A549 (cell line): ENCODE results near the gene CMTM4.

ENCODE experiments used
- FOSL2 ChIP-seq, 2 experiments: fragments of 450-650 bp in 1 of 2; fragments of >200 bp in 1 of 2; sonication (Bioruptor Twin) in 1 of 2; formaldehyde crosslinking; IDR thresholded peaks; 2 replicates each; pipeline versions ENCODE4 v1.5.0 to v1.6.1; 2016 to 2020; ENCODE audit warnings: mild to moderate bottlenecking in 1 of 2, moderate library complexity in 1 of 2
- HOXA7 ChIP-seq: fragments of 250-450 bp; sonication (Bioruptor Pico); IDR thresholded peaks from 2 replicates; pipeline ENCODE4 v1.5.0; 2020; ENCODE audit warnings: mild to moderate bottlenecking, moderate library complexity
- JUN ChIP-seq, 2 experiments: fragments of >200 bp; sonication (Bioruptor Twin); formaldehyde crosslinking; IDR thresholded peaks; 2 replicates in 1 of 2; 3 replicates in 1 of 2; pipeline ENCODE4 v1.6.1; 2016 to 2017
- PBX3 ChIP-seq: IDR thresholded peaks from 2 replicates; pipeline ENCODE4 v1.6.1; 2012
- RFX5 ChIP-seq: fragments of 450-650 bp; IDR thresholded peaks from 2 replicates; pipeline ENCODE4 v1.7.1; 2014; ENCODE audit warnings: antibody characterized with exemption, mild to moderate bottlenecking, moderate library complexity
- TF ChIP-seq, protein P1 (sequence below): fragments of 250-450 bp; sonication (Bioruptor Pico); IDR thresholded peaks from 2 replicates; pipeline ENCODE4 v1.5.0; 2021; ENCODE audit warnings: mild to moderate bottlenecking, moderate library complexity, borderline replicate concordance
- TF ChIP-seq, protein P2 (sequence below): fragments of >200 bp; sonication (Bioruptor Twin); formaldehyde crosslinking; IDR thresholded peaks from 3 replicates; pipeline ENCODE4 v1.5.1; 2016
- TF ChIP-seq, protein P3 (sequence below): IDR thresholded peaks from 2 replicates; pipeline ENCODE4 v1.6.1; 2012; ENCODE audit warnings: low read depth, borderline replicate concordance
- TF ChIP-seq, protein P4 (sequence below): fragments of 150-350 bp; IDR thresholded peaks from 2 replicates; pipeline ENCODE4 v1.6.1; 2014; ENCODE audit warnings: low read depth, mild to moderate bottlenecking, low read length

- TF ChIP-seq, protein P1, sequence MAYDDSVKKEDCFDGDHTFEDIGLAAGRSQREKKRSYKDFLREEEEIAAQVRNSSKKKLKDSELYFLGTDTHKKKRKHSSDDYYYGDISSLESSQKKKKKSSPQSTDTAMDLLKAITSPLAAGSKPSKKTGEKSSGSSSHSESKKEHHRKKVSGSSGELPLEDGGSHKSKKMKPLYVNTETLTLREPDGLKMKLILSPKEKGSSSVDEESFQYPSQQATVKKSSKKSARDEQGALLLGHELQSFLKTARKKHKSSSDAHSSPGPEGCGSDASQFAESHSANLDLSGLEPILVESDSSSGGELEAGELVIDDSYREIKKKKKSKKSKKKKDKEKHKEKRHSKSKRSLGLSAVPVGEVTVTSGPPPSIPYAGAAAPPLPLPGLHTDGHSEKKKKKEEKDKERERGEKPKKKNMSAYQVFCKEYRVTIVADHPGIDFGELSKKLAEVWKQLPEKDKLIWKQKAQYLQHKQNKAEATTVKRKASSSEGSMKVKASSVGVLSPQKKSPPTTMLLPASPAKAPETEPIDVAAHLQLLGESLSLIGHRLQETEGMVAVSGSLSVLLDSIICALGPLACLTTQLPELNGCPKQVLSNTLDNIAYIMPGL (CRISPR knock-in tag): no peak
- TF ChIP-seq, protein P2, sequence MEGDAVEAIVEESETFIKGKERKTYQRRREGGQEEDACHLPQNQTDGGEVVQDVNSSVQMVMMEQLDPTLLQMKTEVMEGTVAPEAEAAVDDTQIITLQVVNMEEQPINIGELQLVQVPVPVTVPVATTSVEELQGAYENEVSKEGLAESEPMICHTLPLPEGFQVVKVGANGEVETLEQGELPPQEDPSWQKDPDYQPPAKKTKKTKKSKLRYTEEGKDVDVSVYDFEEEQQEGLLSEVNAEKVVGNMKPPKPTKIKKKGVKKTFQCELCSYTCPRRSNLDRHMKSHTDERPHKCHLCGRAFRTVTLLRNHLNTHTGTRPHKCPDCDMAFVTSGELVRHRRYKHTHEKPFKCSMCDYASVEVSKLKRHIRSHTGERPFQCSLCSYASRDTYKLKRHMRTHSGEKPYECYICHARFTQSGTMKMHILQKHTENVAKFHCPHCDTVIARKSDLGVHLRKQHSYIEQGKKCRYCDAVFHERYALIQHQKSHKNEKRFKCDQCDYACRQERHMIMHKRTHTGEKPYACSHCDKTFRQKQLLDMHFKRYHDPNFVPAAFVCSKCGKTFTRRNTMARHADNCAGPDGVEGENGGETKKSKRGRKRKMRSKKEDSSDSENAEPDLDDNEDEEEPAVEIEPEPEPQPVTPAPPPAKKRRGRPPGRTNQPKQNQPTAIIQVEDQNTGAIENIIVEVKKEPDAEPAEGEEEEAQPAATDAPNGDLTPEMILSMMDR: no peak
- no peak for TF ChIP-seq HOXA7
- TF ChIP-seq, protein P3, sequence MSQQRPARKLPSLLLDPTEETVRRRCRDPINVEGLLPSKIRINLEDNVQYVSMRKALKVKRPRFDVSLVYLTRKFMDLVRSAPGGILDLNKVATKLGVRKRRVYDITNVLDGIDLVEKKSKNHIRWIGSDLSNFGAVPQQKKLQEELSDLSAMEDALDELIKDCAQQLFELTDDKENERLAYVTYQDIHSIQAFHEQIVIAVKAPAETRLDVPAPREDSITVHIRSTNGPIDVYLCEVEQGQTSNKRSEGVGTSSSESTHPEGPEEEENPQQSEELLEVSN: no peak
- no peak for TF ChIP-seq JUN (IDR thresholded peaks at IDR 0.05)
- no peak for TF ChIP-seq FOSL2 (IDR thresholded peaks at IDR 0.05)
- TF ChIP-seq FOSL2 (CRISPR knock-in tag; IDR thresholded peaks at IDR 0.05): no peak
- TF ChIP-seq PBX3: no peak
- TF ChIP-seq, protein P4, sequence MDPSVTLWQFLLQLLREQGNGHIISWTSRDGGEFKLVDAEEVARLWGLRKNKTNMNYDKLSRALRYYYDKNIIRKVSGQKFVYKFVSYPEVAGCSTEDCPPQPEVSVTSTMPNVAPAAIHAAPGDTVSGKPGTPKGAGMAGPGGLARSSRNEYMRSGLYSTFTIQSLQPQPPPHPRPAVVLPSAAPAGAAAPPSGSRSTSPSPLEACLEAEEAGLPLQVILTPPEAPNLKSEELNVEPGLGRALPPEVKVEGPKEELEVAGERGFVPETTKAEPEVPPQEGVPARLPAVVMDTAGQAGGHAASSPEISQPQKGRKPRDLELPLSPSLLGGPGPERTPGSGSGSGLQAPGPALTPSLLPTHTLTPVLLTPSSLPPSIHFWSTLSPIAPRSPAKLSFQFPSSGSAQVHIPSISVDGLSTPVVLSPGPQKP: no peak
- TF ChIP-seq RFX5: no peak
Measured at GRCh38 chr16:66587881-66588600, 108.5 kb downstream of the CMTM4 start.
